ENCODE data around the gene FGL2.

- no peak for TF ChIP-seq CTCF (conservative IDR thresholded peaks at IDR 0.05 in 1 of 2, IDR thresholded peaks at IDR 0.05 in 1 of 2; ENCODE audit: low read depth in 1 of 2, low read length in 2 of 2)
- TF ChIP-seq EZH2 (IDR thresholded peaks at IDR 0.05; ENCODE audit: low read length, missing control alignments): no peak
Observed at GRCh38 chr7:77181015-77181595, 18.5 kb downstream of the FGL2 start.
